Mesenteric fat pad (tissue), 1 donor: Measurements from ENCODE around the gene GJA5. TPM values are rescaled to one million over a fixed set of nuclear protein-coding genes. Genes with fewer than 3 reads are reported as not detected.
"Not testable (repeated sequence)": the region's sequence is repeated elsewhere in the genome, so short reads cannot be mapped to it uniquely, and the experiment has no call there.

Experiments used
- DNase-seq: peaks from one replicate; pipeline ENCODE4 v3.0.0-alpha.2; 2020; ENCODE audit warnings: low spot score
- total RNA-seq: library from RNA; stranded (reverse); fragmentation: NEBNext Ultra II Directional; extraction: Animal tissue kit (Norgen Biotek cat#: 25700); gene quantifications from one replicate; pipeline ENCODE4 v1.2.1, GENCODE V29; 2021
- donor health status: DM: yes; HTN: yes; CAD: no.

GJA5 gene
- total RNA-seq, 1 donor from 2014 or later, result 25.7 TPM

DNA sequence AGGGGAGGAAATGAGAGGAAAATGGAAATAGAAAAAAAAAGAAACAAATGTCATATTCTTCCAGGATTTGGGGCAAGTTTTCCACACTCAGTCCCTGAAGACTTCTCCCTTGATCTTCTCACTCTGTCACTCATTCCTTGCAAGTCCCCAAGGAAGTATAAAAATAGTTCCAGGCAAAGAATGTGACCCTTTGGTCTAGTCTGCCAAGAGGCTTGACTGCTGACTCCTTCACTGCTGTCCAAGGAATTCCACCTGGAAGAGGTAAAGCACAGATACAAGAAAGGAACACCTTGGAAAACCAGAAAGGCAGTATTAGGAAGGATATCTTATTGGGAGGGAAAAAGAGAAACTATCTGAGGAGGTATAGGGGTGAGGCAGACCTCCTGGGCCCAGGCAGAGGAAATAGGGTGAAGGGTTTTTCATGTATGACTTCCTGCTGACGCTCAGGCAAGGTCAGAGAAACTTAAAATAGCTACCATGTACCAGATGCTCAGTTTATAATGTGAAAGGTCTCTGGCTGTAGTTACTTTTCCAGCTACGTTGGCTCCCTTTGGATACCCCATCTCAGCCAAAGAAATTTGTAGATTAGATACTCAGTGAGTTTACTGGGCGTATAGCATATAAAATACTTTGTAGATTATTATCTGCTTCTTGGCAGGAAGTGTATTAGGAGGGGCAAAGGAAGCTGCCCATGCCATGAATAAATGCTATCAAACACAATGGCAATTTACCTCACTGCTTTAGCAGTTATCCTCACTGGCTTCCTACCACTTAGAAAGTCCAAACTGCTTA lies 2.0 kb upstream of the GJA5 start:
- no peak for DNase-seq

- no peak for DNase-seq
These were observed 1.9 kb downstream of the GJA5 start for GRCh38 chr1:147758379-147759100.

- DNase-seq, result no peak
These were observed 3.1 kb downstream of the GJA5 start for GRCh38 chr1:147757015-147757990.

DNA sequence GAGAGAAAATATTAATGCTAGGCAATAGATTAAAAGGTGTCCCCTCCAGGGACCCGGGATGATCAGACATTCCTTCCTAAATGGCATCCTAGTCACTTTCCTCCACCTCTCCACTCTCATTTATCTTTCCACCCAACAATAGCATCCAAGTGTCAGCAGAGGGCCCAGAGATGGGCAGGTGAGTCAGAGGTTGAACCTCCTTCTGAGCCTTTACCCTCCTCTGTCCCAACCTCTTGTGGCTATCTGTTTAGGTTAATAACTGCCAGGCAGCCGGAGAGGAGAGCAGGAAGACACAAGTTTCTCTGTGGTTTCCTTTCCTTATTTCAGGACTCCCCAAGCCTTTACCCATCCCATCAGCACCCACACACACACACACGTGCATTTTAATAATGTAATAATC lies 4.1 kb downstream of the GJA5 start:
- DNase-seq, result no peak

GRCh38 chr1:147754661-147755060 lies 5.7 kb downstream of the GJA5 start:
- no peak for DNase-seq

DNA sequence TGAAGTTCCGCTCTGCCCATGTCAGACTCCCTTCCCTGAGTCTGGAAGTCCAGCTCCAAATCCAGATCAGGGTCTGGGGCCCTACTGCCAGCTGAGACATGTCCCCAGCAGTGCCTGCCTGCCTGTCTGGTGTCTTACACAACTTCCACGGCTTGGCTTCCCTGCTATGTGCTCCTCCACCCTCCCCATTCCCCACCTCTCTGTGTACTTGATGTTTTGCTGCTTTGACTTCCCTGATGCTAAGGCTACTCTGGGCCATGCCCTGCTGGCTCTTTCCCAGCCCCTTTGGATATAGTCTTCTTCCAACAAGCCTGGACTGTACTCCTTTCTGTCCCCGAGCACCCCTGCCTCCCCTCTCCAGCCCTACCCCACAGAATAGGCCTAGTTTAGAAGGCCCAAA lies 7.3 kb downstream of the GJA5 start:
- no peak for DNase-seq

- no peak for DNase-seq
These were observed 7.9 kb downstream of the GJA5 start for GRCh38 chr1:147752511-147752910.

DNA sequence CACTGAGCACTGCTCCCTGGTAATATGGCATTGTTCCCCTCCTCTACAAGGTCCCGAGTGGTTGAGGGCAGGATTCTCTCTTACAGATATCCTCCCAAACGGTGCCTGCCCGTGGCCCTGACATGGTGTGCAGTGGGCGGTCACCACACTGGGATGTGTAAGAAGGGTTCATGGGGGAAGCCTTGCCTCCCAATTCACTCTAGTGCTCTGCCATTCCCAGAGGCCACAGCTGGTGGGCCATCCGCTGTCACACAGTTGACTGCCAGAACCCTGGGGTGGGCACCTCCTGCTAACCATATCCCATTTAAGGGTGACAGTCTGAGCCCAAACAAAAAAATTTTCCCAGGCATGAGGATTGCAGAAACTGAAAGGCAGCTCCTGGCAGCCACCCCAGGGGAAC lies 9.1 kb downstream of the GJA5 start:
- DNase-seq, result no peak

DNA sequence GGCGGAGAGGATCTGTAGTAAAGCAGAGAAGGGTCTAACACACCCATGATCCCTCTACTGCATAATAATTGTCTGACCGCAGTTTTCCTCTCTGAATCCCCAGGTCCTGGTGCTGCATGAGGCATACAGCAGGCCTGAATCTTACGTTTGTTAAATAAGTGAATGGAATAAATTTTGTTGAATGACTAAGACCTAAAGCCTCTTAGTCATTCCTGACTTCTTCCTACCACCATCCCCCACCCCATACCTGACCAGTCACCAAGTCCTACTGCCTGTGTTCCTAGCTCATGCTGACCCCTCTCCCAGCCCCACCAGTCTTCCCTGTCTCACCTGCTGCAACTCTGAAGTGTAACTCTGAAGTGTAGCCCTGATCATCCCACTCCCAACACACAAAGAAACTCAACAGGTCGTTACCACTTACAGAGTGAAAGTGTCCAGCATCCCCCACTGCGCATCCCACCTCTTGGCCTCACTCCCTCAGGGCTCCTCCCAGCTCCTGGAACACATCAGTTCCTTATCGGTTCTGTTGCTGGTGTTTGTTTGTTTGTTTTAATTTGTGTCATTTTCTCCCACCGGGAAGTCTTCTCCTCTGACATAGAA lies 9.7 kb downstream of the GJA5 start:
- no peak for DNase-seq

DNA sequence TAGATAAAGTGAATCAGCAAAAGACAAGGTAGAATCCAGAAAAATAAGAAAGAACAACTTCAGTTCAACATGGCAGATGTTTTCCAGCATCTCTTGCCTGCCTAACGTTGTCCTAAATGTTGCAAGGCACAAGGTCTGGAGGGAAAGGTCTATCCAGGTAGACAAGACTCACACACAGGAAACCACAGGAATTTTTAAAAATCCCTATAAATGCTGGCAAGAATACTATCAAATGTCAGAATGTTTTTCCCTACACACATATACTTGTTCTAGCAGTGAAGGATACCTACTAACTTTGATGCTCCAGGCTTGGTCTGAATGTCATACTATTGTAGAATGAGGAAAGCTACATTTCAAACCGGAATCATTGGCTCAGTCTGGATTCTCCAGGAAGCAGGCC lies 10.6 kb downstream of the GJA5 start:
- DNase-seq, result no peak

DNA sequence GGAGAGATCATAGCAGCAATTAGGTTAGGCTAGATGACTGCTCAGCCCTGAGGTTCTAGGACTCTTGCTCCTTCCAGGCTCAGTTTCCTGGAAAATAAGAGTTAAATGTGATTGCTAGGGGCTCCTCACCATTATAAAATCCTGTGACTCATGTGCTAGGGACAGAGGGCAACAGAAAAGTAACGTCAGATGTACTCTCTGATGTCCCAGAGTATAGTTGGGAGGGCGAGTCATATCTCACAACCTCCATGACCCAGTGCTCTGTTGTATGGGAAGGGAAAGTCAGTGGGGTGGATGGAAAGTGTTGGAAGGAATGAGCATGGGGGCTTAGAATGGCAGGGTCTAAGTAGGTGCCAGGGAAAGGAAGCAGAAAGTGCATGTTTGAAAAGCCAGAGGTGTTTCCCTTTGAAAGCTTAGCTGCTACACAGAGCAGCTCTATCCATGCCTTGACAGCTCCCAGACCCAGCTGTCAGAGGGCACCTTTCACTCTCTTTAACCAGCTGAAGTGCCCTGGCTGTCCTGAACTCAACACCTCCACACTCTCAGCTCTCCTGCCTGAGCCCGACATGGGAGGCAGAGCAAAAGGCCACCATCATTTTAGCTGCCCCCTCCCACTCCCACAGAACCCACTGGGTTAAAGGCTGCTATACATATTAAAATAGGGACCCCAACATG lies 11.6 kb downstream of the GJA5 start:
- DNase-seq, result no peak

- DNase-seq, result no peak
These were observed 12.4 kb downstream of the GJA5 start for GRCh38 chr1:147747966-147748365.

DNA sequence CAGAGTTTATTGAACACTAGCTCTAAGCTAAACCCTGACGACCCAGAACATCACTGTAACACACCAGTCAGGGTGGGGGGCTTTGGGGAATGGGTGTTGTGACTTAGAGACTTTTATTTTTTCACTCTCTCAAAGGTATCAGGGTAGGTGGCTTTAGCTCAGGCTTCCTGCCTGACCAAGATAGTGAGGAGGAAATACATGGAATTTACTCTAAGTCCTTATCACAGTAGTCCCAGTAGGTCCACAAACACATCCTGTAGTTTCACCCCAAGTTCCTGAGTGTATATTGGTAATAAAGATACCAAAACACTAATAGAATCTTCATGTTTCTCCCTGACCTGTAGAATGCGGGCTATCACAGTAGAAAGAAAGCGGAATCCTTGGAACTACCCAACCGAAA lies 15.1 kb downstream of the GJA5 start:
- no peak for DNase-seq

- DNase-seq, result no peak
These were observed 19.3 kb downstream of the GJA5 start for GRCh38 chr1:147741065-147741464.

- DNase-seq, result no peak
These were observed 20.0 kb downstream of the GJA5 start for GRCh38 chr1:147740391-147740790.

DNA sequence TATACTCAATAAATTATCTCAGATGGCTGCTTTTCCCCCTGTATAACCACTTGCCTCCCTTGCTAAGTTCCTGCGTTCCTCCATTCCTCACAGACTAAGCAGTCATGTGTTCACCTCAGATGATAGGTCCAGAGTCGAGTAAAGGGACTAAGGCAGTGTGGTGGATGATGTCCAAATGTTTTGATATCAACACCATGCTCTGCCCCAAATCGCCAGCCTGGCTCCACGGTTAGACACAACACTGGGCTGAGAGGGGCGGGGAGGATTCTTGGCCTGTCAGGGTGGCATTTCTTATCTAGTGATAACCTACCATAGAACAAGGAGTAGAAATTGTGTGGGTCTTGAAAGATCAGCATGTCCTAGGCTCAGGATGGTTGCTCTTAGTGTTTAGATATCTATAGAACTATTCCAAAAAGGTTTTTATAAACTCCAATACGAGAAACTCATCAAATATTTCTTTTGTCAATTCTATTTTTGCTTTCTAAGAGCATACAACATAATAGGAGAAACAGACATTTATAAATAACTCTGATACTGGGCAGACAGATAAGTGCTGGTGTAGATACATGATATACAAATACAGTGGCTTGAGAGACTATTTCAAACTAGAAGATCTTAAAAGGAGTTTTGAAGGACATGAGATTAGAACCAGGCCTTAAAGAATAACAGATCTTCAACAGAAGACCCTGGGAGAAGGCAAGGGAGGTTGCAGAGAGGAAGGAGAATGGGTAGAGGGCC lies 21.5 kb downstream of the GJA5 start:
- no peak for DNase-seq

GRCh38 chr1:147738129-147738528 lies 22.3 kb downstream of the GJA5 start:
- DNase-seq, result no peak

- DNase-seq, result no peak
These were observed 23.5 kb downstream of the GJA5 start for GRCh38 chr1:147736883-147737282.

- no peak for DNase-seq
These were observed 25.0 kb downstream of the GJA5 start for GRCh38 chr1:147735423-147735822.

DNA sequence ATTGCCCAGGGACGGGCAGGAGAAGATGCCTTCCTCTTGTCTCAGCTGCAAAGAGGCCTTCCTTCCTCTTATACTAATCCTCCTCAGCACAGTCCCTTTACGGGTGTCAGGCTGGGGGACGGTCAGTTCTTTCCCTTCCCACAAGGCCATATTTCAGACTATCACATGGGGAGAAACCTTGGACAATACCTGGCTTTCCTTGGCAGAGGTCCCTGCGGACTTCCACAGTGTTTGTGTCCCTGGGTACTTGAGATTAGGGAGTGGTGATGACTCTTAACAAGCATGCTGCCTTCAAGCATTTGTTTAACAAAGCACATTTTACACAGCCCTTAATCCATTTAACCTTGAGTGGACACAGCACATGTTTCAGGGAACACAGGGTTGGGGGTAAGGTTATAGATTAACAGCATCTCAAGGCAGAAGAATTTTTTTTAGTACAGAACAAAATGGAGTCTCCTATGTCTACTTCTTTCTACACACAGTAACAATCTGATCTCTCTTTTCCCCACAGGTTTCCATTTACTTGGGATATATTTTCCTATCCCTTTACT lies 26.0 kb downstream of the GJA5 start:
- DNase-seq, result not testable (repeated sequence)
